Measurements from ENCODE around the gene ATXN7.

DNA sequence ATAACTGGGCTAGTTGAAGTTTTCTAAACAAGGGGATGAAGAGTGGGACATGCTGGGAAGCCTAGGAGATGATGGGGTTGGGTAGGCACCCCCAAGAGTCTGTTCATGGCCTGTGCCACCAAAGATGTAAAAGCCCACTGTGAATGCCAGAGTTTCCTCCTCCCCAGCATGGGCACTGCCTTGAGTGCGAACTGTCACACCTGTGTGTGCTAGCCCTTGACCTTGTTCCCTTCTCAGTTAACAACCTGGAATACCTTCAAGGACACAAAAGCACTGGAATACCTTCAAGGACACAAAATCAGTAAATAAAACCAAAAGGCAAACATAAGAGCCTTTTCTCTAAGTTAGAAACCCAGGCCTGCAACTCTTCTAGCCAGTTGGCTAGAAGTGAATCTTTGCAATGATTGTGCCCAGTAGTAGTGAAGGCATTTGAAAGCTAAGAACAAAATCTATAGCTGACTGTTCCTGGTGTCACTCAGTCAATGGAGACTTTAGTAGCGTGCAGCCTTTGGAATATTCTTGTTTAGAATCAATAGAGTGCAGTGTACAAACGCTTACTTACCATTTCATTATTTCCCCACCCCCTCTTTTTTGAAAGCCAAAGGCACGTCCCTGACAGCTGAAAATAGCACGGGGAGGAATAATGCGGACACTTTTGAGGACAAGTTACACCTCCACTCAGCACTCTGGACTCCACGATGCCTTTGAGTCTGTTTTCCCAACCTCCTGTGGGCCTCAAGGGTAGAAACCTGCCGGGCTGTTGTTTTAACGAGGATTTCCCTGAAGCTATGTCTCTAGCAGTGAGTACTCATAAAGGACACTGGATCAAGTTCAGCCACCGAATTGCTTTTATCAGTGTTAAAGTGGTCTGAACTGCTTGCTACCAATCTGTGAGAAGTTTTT lies 135.4 kb downstream of the ATXN7 start:
- TF ChIP-seq, protein P1, sequence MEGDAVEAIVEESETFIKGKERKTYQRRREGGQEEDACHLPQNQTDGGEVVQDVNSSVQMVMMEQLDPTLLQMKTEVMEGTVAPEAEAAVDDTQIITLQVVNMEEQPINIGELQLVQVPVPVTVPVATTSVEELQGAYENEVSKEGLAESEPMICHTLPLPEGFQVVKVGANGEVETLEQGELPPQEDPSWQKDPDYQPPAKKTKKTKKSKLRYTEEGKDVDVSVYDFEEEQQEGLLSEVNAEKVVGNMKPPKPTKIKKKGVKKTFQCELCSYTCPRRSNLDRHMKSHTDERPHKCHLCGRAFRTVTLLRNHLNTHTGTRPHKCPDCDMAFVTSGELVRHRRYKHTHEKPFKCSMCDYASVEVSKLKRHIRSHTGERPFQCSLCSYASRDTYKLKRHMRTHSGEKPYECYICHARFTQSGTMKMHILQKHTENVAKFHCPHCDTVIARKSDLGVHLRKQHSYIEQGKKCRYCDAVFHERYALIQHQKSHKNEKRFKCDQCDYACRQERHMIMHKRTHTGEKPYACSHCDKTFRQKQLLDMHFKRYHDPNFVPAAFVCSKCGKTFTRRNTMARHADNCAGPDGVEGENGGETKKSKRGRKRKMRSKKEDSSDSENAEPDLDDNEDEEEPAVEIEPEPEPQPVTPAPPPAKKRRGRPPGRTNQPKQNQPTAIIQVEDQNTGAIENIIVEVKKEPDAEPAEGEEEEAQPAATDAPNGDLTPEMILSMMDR (IDR thresholded peaks at IDR 0.05) = no peak
- TF ChIP-seq POLR2AphosphoS5 (IDR thresholded peaks at IDR 0.05) = no peak

All from esophagus muscularis mucosa (tissue), 3 donors.